GM12801 (cell line): ENCODE measurements around the gene SHB.

Experiments used
- CTCF ChIP-seq: IDR thresholded peaks from one replicate; pipeline ENCODE4 v1.5.1; 2011; ENCODE audit warnings: control low read depth; ENCODE audit not compliant: insufficient read length; ENCODE audit errors: extremely low read depth

SHB gene

DNA sequence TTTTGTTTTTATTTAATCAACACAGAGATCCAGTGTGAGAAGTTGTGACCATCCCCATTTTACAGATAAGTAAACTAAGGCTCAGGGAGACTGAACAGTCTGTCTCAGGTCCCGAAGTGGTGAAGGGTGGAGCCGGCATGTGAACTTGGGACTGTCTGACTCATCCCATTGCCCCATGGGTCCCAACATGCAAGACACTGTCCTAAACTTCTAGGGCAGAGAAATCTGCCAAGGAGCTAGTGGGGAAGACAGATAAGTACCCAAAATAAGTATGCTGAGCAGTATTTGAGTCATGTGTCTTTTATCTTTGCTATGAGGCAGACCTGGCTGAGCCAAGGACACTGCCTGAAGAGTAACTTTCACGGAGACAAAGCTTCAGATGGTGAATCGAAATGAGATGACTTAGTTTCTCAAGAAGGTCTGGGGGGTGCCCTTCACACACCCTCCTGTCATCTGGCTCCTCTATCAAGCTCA lies 100.8 kb downstream of the SHB start:
- no peak for TF ChIP-seq CTCF

- TF ChIP-seq CTCF, result no peak
Measured at GRCh38 chr9:37967761-37968080, 101.3 kb downstream of the SHB start.

DNA sequence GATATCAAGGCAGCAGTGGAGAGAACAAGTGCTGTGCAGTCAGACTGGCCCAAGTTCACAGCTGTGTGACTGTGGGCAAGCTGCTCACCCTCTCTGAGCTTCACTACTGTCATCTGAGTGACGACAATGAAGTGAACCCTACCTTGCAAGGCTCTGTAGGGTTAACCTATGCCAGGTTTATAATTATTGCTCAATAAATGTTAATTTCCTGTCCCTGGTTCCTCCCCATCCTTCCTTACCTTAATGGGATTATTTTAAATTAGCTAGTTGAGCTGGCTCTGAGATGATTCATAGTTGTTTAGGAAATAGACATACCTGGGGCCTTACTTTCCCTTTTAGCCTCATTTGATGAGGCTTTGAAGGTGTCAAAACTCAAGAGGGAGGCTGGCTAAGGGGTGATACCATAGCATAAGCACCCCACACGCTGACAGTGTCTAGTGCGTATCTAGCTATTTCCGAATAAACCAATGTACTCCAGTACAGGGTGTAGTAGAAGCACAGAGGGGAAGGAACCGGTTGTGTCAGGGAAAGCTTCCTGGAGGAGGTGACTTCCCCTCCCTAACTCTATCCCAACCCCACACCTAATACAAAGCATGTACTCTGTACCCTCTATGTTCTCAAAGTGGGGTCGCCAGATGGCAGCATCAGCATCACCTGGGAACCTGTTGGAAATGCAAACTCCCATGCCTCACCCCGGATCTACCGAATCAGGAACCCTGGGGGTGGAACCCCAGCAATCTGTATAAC lies 101.8 kb downstream of the SHB start:
- no peak for TF ChIP-seq CTCF

GRCh38 chr9:37966412-37967013 lies 102.5 kb downstream of the SHB start:
- TF ChIP-seq CTCF, result no peak

- no peak for TF ChIP-seq CTCF
Measured at GRCh38 chr9:37965116-37965515, 103.9 kb downstream of the SHB start.

GRCh38 chr9:37964740-37965081 lies 104.3 kb downstream of the SHB start:
- no peak for TF ChIP-seq CTCF

GRCh38 chr9:37963936-37964739 lies 104.9 kb downstream of the SHB start:
- no peak for TF ChIP-seq CTCF
